ENCODE results near the gene ZNF423.

- TF ChIP-seq CTCF (IDR thresholded peaks at IDR 0.05; ENCODE audit: low read depth, low read length, poor library complexity, severe bottlenecking) (no peak), EZH2phosphoT487 (IDR thresholded peaks at IDR 0.05; ENCODE audit: borderline replicate concordance, low read length) (no peak)
Observed at GRCh38 chr16:49453983-49454382, 401.9 kb downstream of the ZNF423 start.

Measured in DOHH2 (cell line).